Thyroid gland (tissue), 4 donors: Measurements from ENCODE around the gene DUS1L.

ENCODE experiments used
- POLR2A ChIP-seq, 2 donors: fragments of 450-650 bp; IDR thresholded peaks; one replicate each; pipeline ENCODE4 v1.6.1; 2017; ENCODE audit warnings: antibody characterized with exemption in 2 of 2, mild to moderate bottlenecking in 2 of 2, moderate library complexity in 1 of 2
- TF ChIP-seq, protein P1 (sequence below), 6 experiments: fragments of 200-600 bp in 3 of 6; fragments of 450-650 bp in 3 of 6; sonication (generic) in 3 of 6; IDR thresholded peaks; one replicate each; pipeline ENCODE4 v1.5.1; 2016 to 2019; ENCODE audit warnings: antibody characterized with exemption in 6 of 6, mild to moderate bottlenecking in 2 of 6, inconsistent platforms in 1 of 6, moderate library complexity in 1 of 6

DNA sequence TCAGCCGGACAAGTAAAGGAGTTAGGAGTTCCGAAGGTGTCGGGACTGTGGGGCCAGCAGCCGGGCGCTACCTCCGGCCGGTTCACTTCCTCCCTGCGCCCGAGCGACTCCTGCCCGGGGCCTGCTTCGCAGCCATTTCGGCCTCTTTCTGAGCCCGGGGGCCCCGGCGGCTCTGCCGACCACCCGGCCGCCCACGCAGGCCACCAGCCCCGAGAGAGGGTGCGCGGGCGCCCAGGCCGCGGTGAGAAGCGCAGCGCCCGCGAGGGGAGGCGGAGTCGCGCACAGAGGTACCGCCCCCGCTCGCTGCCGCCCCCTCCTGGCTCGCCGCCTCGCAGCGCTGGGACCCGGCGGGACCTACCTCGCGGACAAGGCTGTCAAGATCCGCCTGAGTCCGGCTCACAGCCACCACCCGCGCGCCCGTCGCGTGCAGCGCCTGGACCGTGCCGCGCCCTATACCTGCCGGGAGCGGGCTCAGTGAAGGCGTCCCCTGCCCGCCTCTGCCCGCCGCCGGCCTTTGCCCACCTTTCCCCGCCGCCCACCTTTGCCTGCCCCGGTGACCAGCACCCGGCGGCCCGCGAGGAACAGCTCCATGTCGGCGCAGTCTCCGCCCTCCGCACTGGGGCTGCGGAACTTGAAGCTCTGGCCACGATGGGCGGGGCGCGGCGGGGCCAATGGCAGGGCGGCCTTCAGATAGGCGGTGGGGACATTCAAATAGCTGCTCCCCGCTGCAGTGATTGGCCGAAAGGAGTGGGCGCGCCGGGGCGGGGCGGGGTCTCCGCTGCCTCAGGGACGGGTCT is 28.3 kb downstream of the DUS1L start, which contains the start of gene DCXR:
- TF ChIP-seq, protein P1, sequence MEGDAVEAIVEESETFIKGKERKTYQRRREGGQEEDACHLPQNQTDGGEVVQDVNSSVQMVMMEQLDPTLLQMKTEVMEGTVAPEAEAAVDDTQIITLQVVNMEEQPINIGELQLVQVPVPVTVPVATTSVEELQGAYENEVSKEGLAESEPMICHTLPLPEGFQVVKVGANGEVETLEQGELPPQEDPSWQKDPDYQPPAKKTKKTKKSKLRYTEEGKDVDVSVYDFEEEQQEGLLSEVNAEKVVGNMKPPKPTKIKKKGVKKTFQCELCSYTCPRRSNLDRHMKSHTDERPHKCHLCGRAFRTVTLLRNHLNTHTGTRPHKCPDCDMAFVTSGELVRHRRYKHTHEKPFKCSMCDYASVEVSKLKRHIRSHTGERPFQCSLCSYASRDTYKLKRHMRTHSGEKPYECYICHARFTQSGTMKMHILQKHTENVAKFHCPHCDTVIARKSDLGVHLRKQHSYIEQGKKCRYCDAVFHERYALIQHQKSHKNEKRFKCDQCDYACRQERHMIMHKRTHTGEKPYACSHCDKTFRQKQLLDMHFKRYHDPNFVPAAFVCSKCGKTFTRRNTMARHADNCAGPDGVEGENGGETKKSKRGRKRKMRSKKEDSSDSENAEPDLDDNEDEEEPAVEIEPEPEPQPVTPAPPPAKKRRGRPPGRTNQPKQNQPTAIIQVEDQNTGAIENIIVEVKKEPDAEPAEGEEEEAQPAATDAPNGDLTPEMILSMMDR (IDR thresholded peaks at IDR 0.05): peak; percentile 17 to 75 (median 50)
- peak; percentile 40 to 99 for TF ChIP-seq POLR2A (IDR thresholded peaks at IDR 0.05)
